ENCODE results near the gene NTN3.

GRCh38 chr16:2483939-2484897 is 13.1 kb downstream of the NTN3 start:
- TF ChIP-seq, protein P1, sequence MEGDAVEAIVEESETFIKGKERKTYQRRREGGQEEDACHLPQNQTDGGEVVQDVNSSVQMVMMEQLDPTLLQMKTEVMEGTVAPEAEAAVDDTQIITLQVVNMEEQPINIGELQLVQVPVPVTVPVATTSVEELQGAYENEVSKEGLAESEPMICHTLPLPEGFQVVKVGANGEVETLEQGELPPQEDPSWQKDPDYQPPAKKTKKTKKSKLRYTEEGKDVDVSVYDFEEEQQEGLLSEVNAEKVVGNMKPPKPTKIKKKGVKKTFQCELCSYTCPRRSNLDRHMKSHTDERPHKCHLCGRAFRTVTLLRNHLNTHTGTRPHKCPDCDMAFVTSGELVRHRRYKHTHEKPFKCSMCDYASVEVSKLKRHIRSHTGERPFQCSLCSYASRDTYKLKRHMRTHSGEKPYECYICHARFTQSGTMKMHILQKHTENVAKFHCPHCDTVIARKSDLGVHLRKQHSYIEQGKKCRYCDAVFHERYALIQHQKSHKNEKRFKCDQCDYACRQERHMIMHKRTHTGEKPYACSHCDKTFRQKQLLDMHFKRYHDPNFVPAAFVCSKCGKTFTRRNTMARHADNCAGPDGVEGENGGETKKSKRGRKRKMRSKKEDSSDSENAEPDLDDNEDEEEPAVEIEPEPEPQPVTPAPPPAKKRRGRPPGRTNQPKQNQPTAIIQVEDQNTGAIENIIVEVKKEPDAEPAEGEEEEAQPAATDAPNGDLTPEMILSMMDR (conservative IDR thresholded peaks at IDR 0.05; ENCODE audit: low read depth, low read length): no peak
- no peak for TF ChIP-seq ELK1 (IDR thresholded peaks at IDR 0.05; ENCODE audit: borderline replicate concordance, low read depth, low read length)

All from IMR-90 (cell line).